KMS-11 (cell line): ENCODE measurements around the gene ITGA1.

Experiments used
- H2AFZ ChIP-seq: fragments of 200-600 bp; sonication (generic); 2 replicates; pipeline ENCODE4 v1.6.1; 2016; ENCODE audit warnings: antibody characterized with exemption, mixed run types, low read depth
- H3K27ac ChIP-seq: fragments of 200-600 bp; sonication (generic); 2 replicates; pipeline ENCODE4 v1.6.1; 2016; ENCODE audit warnings: mild to moderate bottlenecking, mixed run types
- H3K27me3 ChIP-seq: fragments of 200-600 bp; sonication (generic); 2 replicates; pipeline ENCODE4 v1.6.1; 2017; ENCODE audit warnings: mild to moderate bottlenecking, low read depth, mixed run types, moderate library complexity; ENCODE audit not compliant: insufficient read depth
- H3K36me3 ChIP-seq: fragments of 200-600 bp; sonication (generic); 2 replicates; pipeline ENCODE4 v1.6.1; 2017; ENCODE audit warnings: mild to moderate bottlenecking, mixed run types; ENCODE audit not compliant: insufficient read depth
- H3K4me1 ChIP-seq: fragments of 200-600 bp; sonication (generic); 2 replicates; pipeline ENCODE4 v1.6.1; 2016; ENCODE audit warnings: mild to moderate bottlenecking, low read depth, mixed run types; ENCODE audit not compliant: poor library complexity, severe bottlenecking
- H3K4me2 ChIP-seq: fragments of 200-600 bp; sonication (generic); 2 replicates; pipeline ENCODE4 v1.7.0; 2016; ENCODE audit warnings: mild to moderate bottlenecking, mixed run types
- H3K4me3 ChIP-seq: fragments of 200-600 bp; sonication (generic); IDR thresholded peaks from 2 replicates; pipeline ENCODE4 v1.6.1; 2017; ENCODE audit warnings: low read depth, low read length, mixed read lengths; ENCODE audit not compliant: insufficient read depth
- H3K79me2 ChIP-seq: fragments of 200-600 bp; sonication (generic); 2 replicates; pipeline ENCODE4 v1.6.1; 2016; ENCODE audit warnings: low read depth, mixed run types; ENCODE audit not compliant: insufficient read depth
- H3K9ac ChIP-seq: fragments of 200-600 bp; sonication (generic); 2 replicates; pipeline ENCODE4 v1.6.1; 2016; ENCODE audit warnings: mild to moderate bottlenecking, mixed run types
- H4K20me1 ChIP-seq: fragments of 200-600 bp; sonication (generic); 2 replicates; pipeline ENCODE4 v1.6.1; 2016; ENCODE audit warnings: mild to moderate bottlenecking, mixed run types; ENCODE audit not compliant: insufficient read depth
- TF ChIP-seq, protein P1 (sequence below): fragments of 200-600 bp; sonication (generic); conservative IDR thresholded peaks from 2 replicates; pipeline ENCODE4 v1.6.1; 2017; ENCODE audit warnings: low read depth, mild to moderate bottlenecking, antibody characterized with exemption, low read length, moderate library complexity, mixed read lengths

ITGA1 gene

GRCh38 chr5:52925001-52925400 lies 137.3 kb downstream of the ITGA1 start:
- Histone ChIP-seq H3K36me3 (no peaks in the 10 kb centered on the region), H3K27me3 (no peaks in the 10 kb centered on the region), H3K4me3 (no peak overlapping the region), H3K4me1 (no peaks in the 10 kb centered on the region), H3K27ac (no peak overlapping the region), H3K9ac (no peak overlapping the region), H4K20me1 (no peaks in the 10 kb centered on the region), H3K79me2 (no peaks in the 10 kb centered on the region), H2AFZ (no peak overlapping the region), H3K4me2 (no peak overlapping the region)
- TF ChIP-seq, protein P1, sequence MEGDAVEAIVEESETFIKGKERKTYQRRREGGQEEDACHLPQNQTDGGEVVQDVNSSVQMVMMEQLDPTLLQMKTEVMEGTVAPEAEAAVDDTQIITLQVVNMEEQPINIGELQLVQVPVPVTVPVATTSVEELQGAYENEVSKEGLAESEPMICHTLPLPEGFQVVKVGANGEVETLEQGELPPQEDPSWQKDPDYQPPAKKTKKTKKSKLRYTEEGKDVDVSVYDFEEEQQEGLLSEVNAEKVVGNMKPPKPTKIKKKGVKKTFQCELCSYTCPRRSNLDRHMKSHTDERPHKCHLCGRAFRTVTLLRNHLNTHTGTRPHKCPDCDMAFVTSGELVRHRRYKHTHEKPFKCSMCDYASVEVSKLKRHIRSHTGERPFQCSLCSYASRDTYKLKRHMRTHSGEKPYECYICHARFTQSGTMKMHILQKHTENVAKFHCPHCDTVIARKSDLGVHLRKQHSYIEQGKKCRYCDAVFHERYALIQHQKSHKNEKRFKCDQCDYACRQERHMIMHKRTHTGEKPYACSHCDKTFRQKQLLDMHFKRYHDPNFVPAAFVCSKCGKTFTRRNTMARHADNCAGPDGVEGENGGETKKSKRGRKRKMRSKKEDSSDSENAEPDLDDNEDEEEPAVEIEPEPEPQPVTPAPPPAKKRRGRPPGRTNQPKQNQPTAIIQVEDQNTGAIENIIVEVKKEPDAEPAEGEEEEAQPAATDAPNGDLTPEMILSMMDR: no peak

DNA sequence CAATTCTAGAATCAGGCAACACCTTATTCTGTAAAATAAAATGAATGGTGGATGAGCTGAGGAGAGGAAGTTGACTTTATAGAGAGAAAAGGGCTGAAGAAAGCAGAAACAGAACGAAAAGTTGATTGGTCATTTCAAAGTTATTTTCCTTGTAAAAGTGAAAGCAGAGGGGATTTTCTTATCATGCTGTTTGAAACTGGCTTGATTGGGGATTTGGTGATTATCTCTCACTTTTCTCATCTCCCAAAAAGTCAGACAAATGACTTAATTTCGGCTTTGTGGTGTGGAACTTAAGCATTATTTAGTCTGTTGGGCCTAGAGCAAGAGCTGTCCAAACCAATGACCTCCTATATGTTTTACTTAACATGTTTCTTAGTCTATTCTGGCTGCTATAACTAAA lies 141.0 kb downstream of the ITGA1 start:
- Histone ChIP-seq H3K4me1 (no peaks in the 10 kb centered on the region), H3K4me3 (no peak overlapping the region), H3K4me2 (no peak overlapping the region), H3K79me2 (no peaks in the 10 kb centered on the region), H4K20me1 (no peaks in the 10 kb centered on the region), H3K27me3 (no peaks in the 10 kb centered on the region), H3K36me3 (no peaks in the 10 kb centered on the region), H2AFZ (no peak overlapping the region), H3K9ac (no peak overlapping the region), H3K27ac (no peak overlapping the region)
- TF ChIP-seq, protein P1: no peak

GRCh38 chr5:52938226-52938625 lies 150.5 kb downstream of the ITGA1 start:
- H2AFZ ChIP-seq: no peak overlapping the region
- no peak overlapping the region for H3K4me2 ChIP-seq
- H3K9ac ChIP-seq: no peak overlapping the region
- TF ChIP-seq, protein P1: no peak
- H3K4me3 ChIP-seq: no peak overlapping the region
- no peaks in the 10 kb centered on the region for H3K4me1 ChIP-seq
- H3K27ac ChIP-seq: no peak overlapping the region
- H3K36me3 ChIP-seq: no peaks in the 10 kb centered on the region
- H3K27me3 ChIP-seq: no peaks in the 10 kb centered on the region
- no peaks in the 10 kb centered on the region for H3K79me2 ChIP-seq
- H4K20me1 ChIP-seq: no peaks in the 10 kb centered on the region

DNA sequence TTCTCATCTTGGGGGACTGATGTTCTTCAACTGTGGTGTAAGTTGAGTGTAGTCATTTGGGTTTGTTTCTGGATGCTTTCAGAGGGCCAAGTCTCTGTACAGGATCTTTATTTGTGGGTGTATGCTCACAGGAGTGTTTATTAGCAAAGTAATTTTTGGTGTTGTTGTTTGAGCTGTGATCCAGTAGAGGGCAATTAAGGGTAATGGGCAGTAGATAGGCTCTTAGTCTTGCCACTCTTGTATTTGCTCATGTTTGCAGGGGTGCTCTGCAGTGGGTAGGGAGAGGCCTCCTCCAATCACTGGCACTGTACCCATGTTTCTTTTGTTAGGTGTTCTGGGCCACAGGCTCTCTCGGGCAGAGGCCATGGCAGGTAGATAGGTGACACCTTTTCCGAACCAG lies 155.6 kb downstream of the ITGA1 start:
- TF ChIP-seq, protein P1: peak; percentile 30; the same call in 1 of the 2 replicates
- Histone ChIP-seq H4K20me1 (no peaks in the 10 kb centered on the region), H3K27me3 (no peaks in the 10 kb centered on the region), H3K9ac (no peak overlapping the region), H3K27ac (no peak overlapping the region), H3K36me3 (no peaks in the 10 kb centered on the region), H3K79me2 (no peaks in the 10 kb centered on the region), H2AFZ (no peak overlapping the region), H3K4me1 (peaks cover 4% of the 10 kb centered on the region), H3K4me2 (no peak overlapping the region), H3K4me3 (no peak overlapping the region)

- TF ChIP-seq, protein P1: no peak
- no peak overlapping the region for H3K4me2 ChIP-seq
- peaks cover 4% of the 10 kb centered on the region for H3K4me1 ChIP-seq
- no peak overlapping the region for H3K4me3 ChIP-seq
- H3K36me3 ChIP-seq: no peaks in the 10 kb centered on the region
- no peaks in the 10 kb centered on the region for H3K27me3 ChIP-seq
- no peaks in the 10 kb centered on the region for H4K20me1 ChIP-seq
- no peak overlapping the region for H3K9ac ChIP-seq
- H2AFZ ChIP-seq: no peak overlapping the region
- no peak overlapping the region for H3K27ac ChIP-seq
- H3K79me2 ChIP-seq: no peaks in the 10 kb centered on the region
Measured at GRCh38 chr5:52943808-52944207, 156.1 kb downstream of the ITGA1 start.
